Endothelial cell (in vitro differentiated cells): ENCODE results near the gene VTN. TPM values are rescaled to one million over a fixed set of nuclear protein-coding genes. Genes with fewer than 3 reads are reported as not detected.
A peak's percentile ranks its signal among the peaks of the same experiment; 100 is the strongest.

Experiments
- DNase-seq: peaks from one replicate; pipeline ENCODE4 v3.0.0; 2021; ENCODE audit warnings: low spot score
- H3K27ac Mint-ChIP-seq: one replicate; pipeline ENCODE4 v1.8.0; 2021; ENCODE audit warnings: mixed read lengths, inconsistent platforms; ENCODE audit not compliant: unreplicated experiment
- H3K27me3 Mint-ChIP-seq: one replicate; pipeline ENCODE4 v1.8.0; 2021; ENCODE audit warnings: mild to moderate bottlenecking, moderate library complexity, mixed read lengths, inconsistent platforms; ENCODE audit not compliant: unreplicated experiment
- H3K36me3 Mint-ChIP-seq: one replicate; pipeline ENCODE4 v1.8.0; 2021; ENCODE audit warnings: mild to moderate bottlenecking, low read depth, mixed read lengths, inconsistent platforms; ENCODE audit not compliant: unreplicated experiment
- H3K4me1 Mint-ChIP-seq: one replicate; pipeline ENCODE4 v1.8.0; 2021; ENCODE audit warnings: mild to moderate bottlenecking, mixed read lengths, inconsistent platforms; ENCODE audit not compliant: unreplicated experiment
- H3K4me3 Mint-ChIP-seq: one replicate; pipeline ENCODE4 v1.8.0; 2021; ENCODE audit warnings: mild to moderate bottlenecking, mixed read lengths, inconsistent platforms; ENCODE audit not compliant: unreplicated experiment
- H3K9me3 Mint-ChIP-seq: one replicate; pipeline ENCODE4 v1.8.0; 2021; ENCODE audit warnings: mixed read lengths, inconsistent platforms; ENCODE audit not compliant: unreplicated experiment
- CTCF ChIP-seq: fragments of 200-600 bp; sonication (generic); IDR thresholded peaks from one replicate; pipeline ENCODE4 v1.5.0; 2021; ENCODE audit warnings: antibody characterized with exemption; ENCODE audit not compliant: unreplicated experiment
- total RNA-seq: library from RNA; stranded (reverse); fragmentation: NEBNext Ultra II Directional; extraction: Animal tissue kit (Norgen Biotek cat#: 25700); gene quantifications from one replicate; pipeline ENCODE4 v1.2.1, GENCODE V29; 2021; ENCODE audit not compliant: unreplicated experiment

The VTN gene
- total RNA-seq, 1 donor from 2014 or later = not detected

GRCh38 chr17:28395968-28396367 is 25.9 kb upstream of the VTN start:
- no peak for DNase-seq
- Mint-ChIP-seq H3K4me3 (no peak overlapping the region), H3K4me1 (peaks cover 33% of the 10 kb centered on the region), H3K27ac (no peak overlapping the region), H3K27me3 (peaks cover 12% of the 10 kb centered on the region), H3K36me3 (peaks cover 9% of the 10 kb centered on the region), H3K9me3 (no peaks in the 10 kb centered on the region)
- no peak for TF ChIP-seq CTCF

- Mint-ChIP-seq H3K9me3 (no peaks in the 10 kb centered on the region), H3K27me3 (peaks cover 12% of the 10 kb centered on the region), H3K27ac (no peak overlapping the region)
Measured at GRCh38 chr17:28395426-28395825, 25.3 kb upstream of the VTN start.

GRCh38 chr17:28394337-28395116 is 24.4 kb upstream of the VTN start:
- Mint-ChIP-seq H3K27me3 (peaks cover 12% of the 10 kb centered on the region), H3K36me3 (peaks cover 9% of the 10 kb centered on the region), H3K9me3 (no peaks in the 10 kb centered on the region), H3K4me3 (peak overlapping the region; percentile 33), H3K27ac (no peak overlapping the region), H3K4me1 (peaks cover 45% of the 10 kb centered on the region)
- TF ChIP-seq CTCF = no peak
- no peak for DNase-seq

More at GRCh38 chr17:28395426-28395825, 25.3 kb upstream of the VTN start:
- DNase-seq = no peak
- no peak for TF ChIP-seq CTCF
- Mint-ChIP-seq H3K36me3 (peaks cover 9% of the 10 kb centered on the region), H3K4me3 (no peak overlapping the region), H3K4me1 (peaks cover 37% of the 10 kb centered on the region)

- Mint-ChIP-seq H3K4me1 (peaks cover 36% of the 10 kb centered on the region), H3K27me3 (peaks cover 7% of the 10 kb centered on the region)
Measured at GRCh38 chr17:28392491-28392890, 22.4 kb upstream of the VTN start.

More at GRCh38 chr17:28392491-28392890, 22.4 kb upstream of the VTN start:
- no peak for DNase-seq
- Mint-ChIP-seq H3K9me3 (no peaks in the 10 kb centered on the region), H3K4me3 (no peak overlapping the region), H3K27ac (no peak overlapping the region), H3K36me3 (no peaks in the 10 kb centered on the region)
- TF ChIP-seq CTCF = no peak
